ENCODE measurements around the gene LILRB4.

- TF ChIP-seq CTCF (IDR thresholded peaks at IDR 0.05) (no peak), POLR2A (IDR thresholded peaks at IDR 0.05) (no peak)
These were observed 46.7 kb upstream of the LILRB4 start for GRCh38 chr19:54616057-54616456.
